ENCODE measurements around the gene PKIG.

GRCh38 chr20:44664131-44664530 lies 81.8 kb downstream of the PKIG start:
- no peak for TF ChIP-seq CTCF (IDR thresholded peaks at IDR 0.05)
- TF ChIP-seq POLR2A (IDR thresholded peaks at IDR 0.05) = no peak
